HEK293 (cell line): Measurements from ENCODE around the gene ARL16.

Source experiments
- CTCF ChIA-PET: fragments of 350-600 bp; formaldehyde crosslinking; extraction: SDS; loops from one replicate; lab custom pipeline; 2021; ENCODE audit warnings: antibody characterized with exemption; lab: Yijun Ruan, JAX
- POLR2A ChIA-PET: fragments of 300-600 bp; formaldehyde crosslinking; extraction: SDS; loops from one replicate; lab custom pipeline; 2020; ENCODE audit warnings: antibody characterized with exemption, inconsistent platforms; lab: Yijun Ruan, JAX
- H3K27ac ChIP-seq: fragments of 200-500 bp; sonication (Bioruptor generic); 2 replicates; pipeline ENCODE4 v1.5.1; 2014; ENCODE audit warnings: low read depth, low read length, control low read depth, inconsistent platforms; ENCODE audit errors: extremely low read depth
- H3K36me3 ChIP-seq, 2 experiments: fragments of 200-500 bp in 1 of 2; sonication (Bioruptor generic) in 1 of 2; 1 replicate in 1 of 2; 2 replicates in 1 of 2; pipeline ENCODE4 v1.5.1; 2014 to 2017; ENCODE audit warnings: inconsistent platforms in 2 of 2, low read length in 2 of 2; ENCODE audit not compliant: control insufficient read depth in 2 of 2, insufficient read depth in 1 of 2
- H3K4me1 ChIP-seq: fragments of 200-500 bp; sonication (Bioruptor generic); 2 replicates; pipeline ENCODE4 v1.5.1; 2014; ENCODE audit warnings: mild to moderate bottlenecking, low read length, inconsistent platforms; ENCODE audit not compliant: control insufficient read depth, insufficient read depth
- H3K4me3 ChIP-seq: 2 replicates; pipeline ENCODE4 v1.5.1; 2011; ENCODE audit warnings: low read depth, mild to moderate bottlenecking, control low read depth, low read length, moderate library complexity
- H3K9me3 ChIP-seq: fragments of 200-500 bp; sonication (Bioruptor generic); 2 replicates; pipeline ENCODE4 v1.5.1; 2014; ENCODE audit warnings: low read depth, low read length, inconsistent platforms; ENCODE audit not compliant: control insufficient read depth, insufficient read depth
- GLIS2 ChIP-seq: fragments of 450-650 bp; formaldehyde crosslinking; IDR thresholded peaks from 2 replicates; pipeline ENCODE4 v1.5.1; 2016; ENCODE audit warnings: missing biosample characterization, missing genetic modification characterization
- SP2 ChIP-seq: fragments of 450-650 bp; formaldehyde crosslinking; IDR thresholded peaks from 2 replicates; pipeline ENCODE4 v1.5.1; 2016; ENCODE audit warnings: missing biosample characterization, missing genetic modification characterization
- SP3 ChIP-seq: fragments of 450-650 bp; formaldehyde crosslinking; IDR thresholded peaks from 2 replicates; pipeline ENCODE4 v1.5.1; 2016; ENCODE audit warnings: missing biosample characterization, missing genetic modification characterization
- SP7 ChIP-seq: fragments of 450-650 bp; formaldehyde crosslinking; IDR thresholded peaks from 2 replicates; pipeline ENCODE4 v1.5.1; 2016; ENCODE audit warnings: missing biosample characterization, missing genetic modification characterization
- ZBTB8A ChIP-seq: fragments of 450-650 bp; formaldehyde crosslinking; IDR thresholded peaks from 2 replicates; pipeline ENCODE4 v1.5.1; 2016; ENCODE audit warnings: missing biosample characterization, missing genetic modification characterization
- ZNF133 ChIP-seq: fragments of 450-650 bp; formaldehyde crosslinking; IDR thresholded peaks from 2 replicates; pipeline ENCODE4 v1.5.1; 2016; ENCODE audit warnings: missing biosample characterization, missing genetic modification characterization
- ZNF324 ChIP-seq: fragments of 450-650 bp; formaldehyde crosslinking; IDR thresholded peaks from 2 replicates; pipeline ENCODE4 v1.5.1; 2016; ENCODE audit warnings: missing biosample characterization, missing genetic modification characterization
- ZNF416 ChIP-seq: fragments of 450-650 bp; formaldehyde crosslinking; IDR thresholded peaks from 2 replicates; pipeline ENCODE4 v1.5.1; 2016; ENCODE audit warnings: missing biosample characterization, missing genetic modification characterization
- ZNF600 ChIP-seq: fragments of 450-650 bp; formaldehyde crosslinking; IDR thresholded peaks from 2 replicates; pipeline ENCODE4 v1.5.1; 2016; ENCODE audit warnings: missing biosample characterization, missing genetic modification characterization
- ZNF776 ChIP-seq: fragments of 450-650 bp; formaldehyde crosslinking; IDR thresholded peaks from 2 replicates; pipeline ENCODE4 v1.5.0; 2017; ENCODE audit warnings: missing biosample characterization, missing genetic modification characterization, borderline replicate concordance
- TF ChIP-seq, protein P1 (sequence below): fragments of 450-650 bp; formaldehyde crosslinking; conservative IDR thresholded peaks from 2 replicates; pipeline ENCODE4 v1.5.1; 2016; ENCODE audit warnings: low read depth, missing biosample characterization, missing genetic modification characterization
- TF ChIP-seq, protein P2 (sequence below): fragments of 450-650 bp; formaldehyde crosslinking; IDR thresholded peaks from 2 replicates; pipeline ENCODE4 v1.5.1; 2016; ENCODE audit warnings: missing biosample characterization, missing genetic modification characterization

Gene ARL16

DNA sequence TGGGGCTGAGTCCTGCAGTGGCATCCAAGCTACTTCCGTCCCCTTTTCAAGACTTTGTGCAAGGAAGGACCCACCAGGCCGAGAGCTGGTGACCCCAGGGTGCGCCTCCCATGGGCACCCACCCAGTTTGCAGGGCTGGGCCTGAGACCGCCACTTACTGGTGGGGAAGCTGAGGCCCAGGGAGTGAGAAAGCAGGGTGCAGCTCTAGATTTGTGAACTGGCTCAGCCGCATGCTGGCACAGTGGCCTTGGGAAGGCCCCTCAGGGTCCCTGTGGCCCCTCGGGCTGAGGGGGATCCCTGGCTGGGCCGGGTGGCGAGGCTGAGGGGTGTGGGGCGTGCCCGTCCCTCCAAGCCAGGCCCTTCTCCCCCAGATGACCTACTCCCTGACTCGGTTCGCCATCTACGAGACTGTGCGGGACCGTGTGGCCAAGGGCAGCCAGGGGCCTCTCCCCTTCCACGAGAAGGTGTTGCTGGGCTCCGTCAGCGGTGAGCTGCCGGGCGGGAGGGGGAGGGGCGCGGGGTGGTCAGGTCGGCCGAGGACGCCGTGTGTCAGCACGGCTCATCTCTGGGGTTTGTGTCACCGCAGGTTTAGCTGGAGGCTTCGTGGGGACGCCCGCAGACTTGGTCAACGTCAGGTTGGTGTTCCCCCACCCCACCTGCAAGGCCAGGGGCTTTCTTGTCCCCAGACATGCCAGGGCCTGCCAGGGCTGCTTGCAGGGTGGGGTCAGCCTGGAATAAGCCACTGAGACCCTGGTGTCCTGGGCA is 31.7 kb upstream of the ARL16 start:
- CTCF ChIA-PET: interaction anchor here (0.7 kb wide), 1 partner anchor 12 kb away, joined by 4 read pairs; no protein-coding TSS in a partner anchor
- TF ChIP-seq, protein P1, sequence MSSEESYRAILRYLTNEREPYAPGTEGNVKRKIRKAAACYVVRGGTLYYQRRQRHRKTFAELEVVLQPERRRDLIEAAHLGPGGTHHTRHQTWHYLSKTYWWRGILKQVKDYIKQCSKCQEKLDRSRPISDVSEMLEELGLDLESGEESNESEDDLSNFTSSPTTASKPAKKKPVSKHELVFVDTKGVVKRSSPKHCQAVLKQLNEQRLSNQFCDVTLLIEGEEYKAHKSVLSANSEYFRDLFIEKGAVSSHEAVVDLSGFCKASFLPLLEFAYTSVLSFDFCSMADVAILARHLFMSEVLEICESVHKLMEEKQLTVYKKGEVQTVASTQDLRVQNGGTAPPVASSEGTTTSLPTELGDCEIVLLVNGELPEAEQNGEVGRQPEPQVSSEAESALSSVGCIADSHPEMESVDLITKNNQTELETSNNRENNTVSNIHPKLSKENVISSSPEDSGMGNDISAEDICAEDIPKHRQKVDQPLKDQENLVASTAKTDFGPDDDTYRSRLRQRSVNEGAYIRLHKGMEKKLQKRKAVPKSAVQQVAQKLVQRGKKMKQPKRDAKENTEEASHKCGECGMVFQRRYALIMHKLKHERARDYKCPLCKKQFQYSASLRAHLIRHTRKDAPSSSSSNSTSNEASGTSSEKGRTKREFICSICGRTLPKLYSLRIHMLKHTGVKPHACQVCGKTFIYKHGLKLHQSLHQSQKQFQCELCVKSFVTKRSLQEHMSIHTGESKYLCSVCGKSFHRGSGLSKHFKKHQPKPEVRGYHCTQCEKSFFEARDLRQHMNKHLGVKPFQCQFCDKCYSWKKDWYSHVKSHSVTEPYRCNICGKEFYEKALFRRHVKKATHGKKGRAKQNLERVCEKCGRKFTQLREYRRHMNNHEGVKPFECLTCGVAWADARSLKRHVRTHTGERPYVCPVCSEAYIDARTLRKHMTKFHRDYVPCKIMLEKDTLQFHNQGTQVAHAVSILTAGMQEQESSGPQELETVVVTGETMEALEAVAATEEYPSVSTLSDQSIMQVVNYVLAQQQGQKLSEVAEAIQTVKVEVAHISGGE (tag by site-specific recombination): no peak
- TF ChIP-seq GLIS2 (tag by site-specific recombination): peak; percentile 34; the same call in 1 of the 2 replicates
- TF ChIP-seq, protein P2, sequence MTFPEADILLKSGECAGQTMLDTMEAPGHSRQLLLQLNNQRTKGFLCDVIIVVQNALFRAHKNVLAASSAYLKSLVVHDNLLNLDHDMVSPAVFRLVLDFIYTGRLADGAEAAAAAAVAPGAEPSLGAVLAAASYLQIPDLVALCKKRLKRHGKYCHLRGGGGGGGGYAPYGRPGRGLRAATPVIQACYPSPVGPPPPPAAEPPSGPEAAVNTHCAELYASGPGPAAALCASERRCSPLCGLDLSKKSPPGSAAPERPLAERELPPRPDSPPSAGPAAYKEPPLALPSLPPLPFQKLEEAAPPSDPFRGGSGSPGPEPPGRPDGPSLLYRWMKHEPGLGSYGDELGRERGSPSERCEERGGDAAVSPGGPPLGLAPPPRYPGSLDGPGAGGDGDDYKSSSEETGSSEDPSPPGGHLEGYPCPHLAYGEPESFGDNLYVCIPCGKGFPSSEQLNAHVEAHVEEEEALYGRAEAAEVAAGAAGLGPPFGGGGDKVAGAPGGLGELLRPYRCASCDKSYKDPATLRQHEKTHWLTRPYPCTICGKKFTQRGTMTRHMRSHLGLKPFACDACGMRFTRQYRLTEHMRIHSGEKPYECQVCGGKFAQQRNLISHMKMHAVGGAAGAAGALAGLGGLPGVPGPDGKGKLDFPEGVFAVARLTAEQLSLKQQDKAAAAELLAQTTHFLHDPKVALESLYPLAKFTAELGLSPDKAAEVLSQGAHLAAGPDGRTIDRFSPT (tag by site-specific recombination): peak; percentile 11; the same call in 1 of the 2 replicates
- peaks cover 9% of the 10 kb centered on the region; the same call in 1 of the 2 replicates for H3K4me1 ChIP-seq
- H3K27ac ChIP-seq: no peak overlapping the region
- H3K4me3 ChIP-seq: no peak overlapping the region
- POLR2A ChIA-PET: interaction anchor here (0.6 to 6.4 kb wide), 6 partner anchors 8 to 941 kb away, joined by 4 to 55 read pairs (median 5); partner anchors contain the start of genes ARL16, HGS and MRPL12
- H3K36me3 ChIP-seq: peaks cover 9 to 64% of the 10 kb centered on the region in 2 experiments; a peak in 2 of 3 replicates
- H3K9me3 ChIP-seq: no peaks in the 10 kb centered on the region

DNA sequence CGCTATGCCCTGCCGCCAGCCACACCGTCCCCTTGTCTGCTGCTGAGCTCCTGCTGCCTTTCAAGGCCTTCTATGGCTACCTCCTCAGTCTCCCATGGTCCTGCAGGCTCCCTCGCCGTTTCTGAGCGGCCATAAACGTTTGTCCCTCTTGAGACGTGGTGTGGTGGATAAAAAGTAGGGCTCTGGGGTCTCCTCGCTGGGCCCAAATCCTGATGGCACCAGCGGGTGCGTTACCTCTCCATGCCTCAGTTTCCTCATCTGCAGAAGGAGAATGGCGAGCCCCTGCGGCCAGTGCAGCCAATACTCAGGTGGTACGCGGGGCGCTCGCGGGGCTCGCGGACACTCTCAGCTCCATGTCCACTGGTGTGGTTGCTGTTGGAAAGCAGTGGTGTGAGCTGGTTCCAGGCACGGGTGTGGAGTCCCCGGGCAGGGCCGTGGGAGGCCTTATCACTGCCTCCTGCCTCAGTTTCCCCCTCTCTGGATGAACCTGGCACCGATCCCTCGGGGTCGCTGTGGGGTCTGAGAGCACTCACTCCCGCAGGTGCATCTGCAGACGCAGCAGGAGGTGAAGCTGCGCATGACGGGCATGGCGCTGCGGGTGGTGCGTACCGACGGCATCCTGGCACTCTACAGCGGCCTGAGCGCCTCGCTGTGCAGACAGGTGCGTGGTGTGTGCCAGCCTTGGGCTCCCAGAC is 31.0 kb upstream of the ARL16 start:
- Histone ChIP-seq H3K36me3 (peaks cover 9 to 57% of the 10 kb centered on the region in 2 experiments; a peak in 2 of 3 replicates), H3K9me3 (no peaks in the 10 kb centered on the region), H3K4me1 (peaks cover 9% of the 10 kb centered on the region; the same call in 1 of the 2 replicates), H3K27ac (no peak overlapping the region), H3K4me3 (no peak overlapping the region)
- TF ChIP-seq ZNF324 (tag by site-specific recombination): no peak
- TF ChIP-seq, protein P2 (tag by site-specific recombination): 0 out of 2 replicates have a peak, but pooled peaks have one; percentile 40
- ChIA-PET POLR2A (interaction anchor here (0.6 to 6.4 kb wide), 6 partner anchors 8 to 283 kb away, joined by 3 to 55 read pairs (median 4); partner anchors contain the start of genes ARL16, HGS and MRPL12), CTCF (interaction anchor here (1.7 to 2.6 kb wide), 2 partner anchors 11 to 17 kb away, joined by 5 to 13 read pairs; no protein-coding TSS in a partner anchor)

DNA sequence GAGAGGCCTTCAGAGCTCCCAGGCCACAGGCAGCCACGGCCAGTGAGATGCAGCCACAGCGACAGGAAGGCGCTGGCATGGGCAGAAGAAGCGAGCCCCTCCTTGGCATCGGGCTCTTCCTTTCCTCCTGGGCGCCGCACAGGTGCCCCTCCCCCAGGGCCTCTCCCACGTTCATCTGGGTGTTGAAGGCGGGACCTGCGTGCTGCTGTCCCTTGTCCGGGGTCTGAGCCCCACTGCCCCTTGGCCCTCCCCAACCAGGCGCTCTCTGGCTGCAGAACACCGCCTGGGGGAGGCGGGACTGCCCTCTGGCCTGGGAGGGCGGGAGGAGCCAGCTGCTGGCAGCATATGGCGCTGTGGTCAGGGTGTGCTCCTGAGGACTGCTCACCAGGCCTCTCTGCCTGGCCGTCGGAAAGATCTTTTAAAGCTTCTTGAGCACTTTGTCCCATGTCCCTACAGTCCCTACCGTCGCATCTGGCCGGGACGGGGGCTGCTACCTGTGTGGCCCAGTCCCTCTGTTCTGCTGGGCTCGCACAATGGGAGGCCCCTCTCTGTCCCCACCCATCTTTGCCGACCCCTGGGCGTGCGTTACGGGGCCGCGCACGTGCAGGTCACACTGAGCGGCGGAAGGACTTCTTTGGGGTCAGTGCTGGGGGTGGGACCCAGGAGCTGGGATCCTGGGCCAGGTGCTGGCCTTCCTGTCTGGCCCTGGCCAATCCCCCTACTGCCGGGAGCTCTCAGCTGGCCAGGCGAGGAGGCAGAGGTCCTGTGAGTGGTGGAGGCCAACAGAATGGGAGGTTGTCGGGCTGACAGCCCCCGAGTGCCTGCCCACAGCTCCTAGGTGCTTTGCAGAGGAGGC is 30.2 kb upstream of the ARL16 start:
- Histone ChIP-seq H3K9me3 (no peaks in the 10 kb centered on the region), H3K27ac (peak overlapping the region; percentile 87), H3K36me3 (peaks cover 9 to 55% of the 10 kb centered on the region in 2 experiments; a peak in 2 of 3 replicates), H3K4me1 (peaks cover 9% of the 10 kb centered on the region; the same call in 1 of the 2 replicates), H3K4me3 (peak overlapping the region; percentile 73)
- CTCF ChIA-PET: interaction anchor here (0.7 to 2.6 kb wide), 5 partner anchors 12 to 385 kb away, joined by 3 to 13 read pairs (median 5); partner anchors contain the start of gene FASN
- TF ChIP-seq ZNF133 (tag by site-specific recombination) (no peak), ZNF600 (tag by site-specific recombination) (0 out of 2 replicates have a peak, but pooled peaks have one; percentile 15), SP2 (peak; percentile 72), GLIS2 (tag by site-specific recombination) (peak; percentile 45; the same call in 1 of the 2 replicates), SP3 (tag by site-specific recombination) (peak; percentile 51), ZNF776 (tag by site-specific recombination) (no peak), SP7 (tag by site-specific recombination) (0 out of 2 replicates have a peak, but pooled peaks have one; percentile 18), ZNF416 (tag by site-specific recombination) (no peak), ZBTB8A (tag by site-specific recombination) (0 out of 2 replicates have a peak, but pooled peaks have one; percentile 14)
- TF ChIP-seq, protein P2 (tag by site-specific recombination): peak; percentile 48
- POLR2A ChIA-PET: interaction anchor here (0.6 to 6.4 kb wide), 7 partner anchors 9 to 316 kb away, joined by 3 to 55 read pairs (median 4); partner anchors contain the start of genes ARL16, HGS and MRPL12
